ENCODE results near the gene RPAP3. TPM values are rescaled to one million over a fixed set of nuclear protein-coding genes. Genes with fewer than 3 reads are reported as not detected.

The RPAP3 gene
- total and polyA plus RNA-seq, 9 of the 15 experiments (the other 6 are each of a cell fraction or from before 2014, with no cell fraction given), result 40.0 to 92.1 (median 54.1) TPM

- peaks cover 6 to 24% of the 10 kb centered on the region in 2 experiments; a peak in 2 of 5 replicates for H3K4me1 ChIP-seq (replicated peaks in 1 of 2; ENCODE audit: control insufficient read depth in 2 of 2, insufficient read depth in 2 of 2, low read length in 2 of 2)
- no peaks in the 10 kb centered on the region for H3K36me3 ChIP-seq (ENCODE audit: control insufficient read depth, insufficient read depth, low read length)
- TF ChIP-seq CLOCK (CRISPR knock-in tag; IDR thresholded peaks at IDR 0.05; ENCODE audit: borderline replicate concordance) (no peak), THRAP3 (IDR thresholded peaks at IDR 0.05; ENCODE audit: borderline replicate concordance) (no peak), E4F1 (CRISPR knock-in tag; IDR thresholded peaks at IDR 0.05; ENCODE audit: borderline replicate concordance) (no peak), GTF2F1 (IDR thresholded peaks at IDR 0.05; ENCODE audit: low read depth, low read length) (no peak), RFX1 (IDR thresholded peaks at IDR 0.05) (no peak), ZNF668 (CRISPR knock-in tag; IDR thresholded peaks at IDR 0.05) (no peak), ZBED1 (IDR thresholded peaks at IDR 0.05) (no peak), HNRNPUL1 (IDR thresholded peaks at IDR 0.05; ENCODE audit: low read length) (no peak), CC2D1A (IDR thresholded peaks at IDR 0.05) (no peak), GTF3C2 (IDR thresholded peaks at IDR 0.05; ENCODE audit: borderline replicate concordance, extremely low read depth, insufficient read length) (no peak)
- H3K79me2 ChIP-seq (ENCODE audit: control insufficient read depth, insufficient read depth, low read length), result no peaks in the 10 kb centered on the region
- H3K9me3 ChIP-seq (replicated peaks; ENCODE audit: control insufficient read depth, insufficient read depth, low read depth, low read length), result no peaks in the 10 kb centered on the region
- FAIRE-seq (no peak), DNase-seq (ENCODE audit: extremely low read depth in 1 of 4, low spot score in 3 of 4) (no peak), ATAC-seq (no peak)
- CTCF ChIA-PET (ENCODE audit: low intra/inter-chr PET ratio), result no interaction called here
- no TSS peak for BruUV-seq (replicated peaks)
- no peaks in the 10 kb centered on the region for H3K9me1 ChIP-seq (ENCODE audit: control insufficient read depth, insufficient read depth, low read length)
- no peak overlapping the region for H2AFZ ChIP-seq (ENCODE audit: low read depth, low read length)
- POLR2A ChIA-PET, result no interaction called here
- in situ Hi-C loops (cut with MboI), result no loop called here
- no peak overlapping the region for H3K4me3 ChIP-seq
- H3K9ac ChIP-seq (ENCODE audit: insufficient read depth in 1 of 2, low read depth in 2 of 2, low read length in 2 of 2), result no peak overlapping the region
- intact Hi-C loops (cut with micrococcal nuclease), result no loop called here
- H4K20me1 ChIP-seq (replicated peaks; ENCODE audit: control insufficient read depth, insufficient read depth, low read length), result no peaks in the 10 kb centered on the region; the same call in 1 of the 2 replicates
- no peak overlapping the region for H3K4me2 ChIP-seq (ENCODE audit: insufficient read depth, low read length)
- peaks cover 23 to 43% of the 10 kb centered on the region in 2 experiments; a peak in 4 of 5 replicates for H3K27me3 ChIP-seq (ENCODE audit: control insufficient read depth in 2 of 2, insufficient read depth in 2 of 2, low read length in 2 of 2)
- no peak overlapping the region for H3K27ac ChIP-seq (ENCODE audit: extremely low read depth, low read depth, low read length)
- 22% methylated on average over 14 of the region's 19 CpGs for WGBS (ENCODE audit: insufficient coverage, low coverage, missing lambda C conversion rate)
Measured at GRCh38 chr12:47750916-47751470, 45.2 kb upstream of the RPAP3 start.

All from K562 (cell line).